ENCODE results near the gene KLHL33. TPM values are rescaled to one million over a fixed set of nuclear protein-coding genes. Genes with fewer than 3 reads are reported as not detected.

Gene KLHL33
- total RNA-seq, 1 donor from 2014 or later: 0.08 TPM

- H3K4me3 ChIP-seq (ENCODE audit: low read depth, low read length): no peak overlapping the region
- TF ChIP-seq CTCF (IDR thresholded peaks at IDR 0.05; ENCODE audit: insufficient read depth, low read length, poor library complexity, severe bottlenecking): no peak
- H3K36me3 ChIP-seq (ENCODE audit: control insufficient read depth, insufficient read depth, low read length): no peaks in the 10 kb centered on the region
- H3K27me3 ChIP-seq (ENCODE audit: control insufficient read depth, insufficient read depth, low read length): no peaks in the 10 kb centered on the region
- no peak for DNase-seq (ENCODE audit: low read depth)
These were observed 8.0 kb downstream of the KLHL33 start for GRCh38 chr14:20428010-20428365.

GRCh38 chr14:20427231-20428009 is 8.5 kb downstream of the KLHL33 start:
- no peaks in the 10 kb centered on the region for H3K36me3 ChIP-seq (ENCODE audit: control insufficient read depth, insufficient read depth, low read length)
- peak; percentile 26 for DNase-seq (ENCODE audit: low read depth)
- no peak for TF ChIP-seq CTCF (IDR thresholded peaks at IDR 0.05; ENCODE audit: insufficient read depth, low read length, poor library complexity, severe bottlenecking)
- no peak overlapping the region for H3K4me3 ChIP-seq (ENCODE audit: low read depth, low read length)
- no peaks in the 10 kb centered on the region for H3K27me3 ChIP-seq (ENCODE audit: control insufficient read depth, insufficient read depth, low read length)

GRCh38 chr14:20424851-20425250 is 11.1 kb downstream of the KLHL33 start:
- Histone ChIP-seq H3K27me3 (ENCODE audit: control insufficient read depth, insufficient read depth, low read length) (no peaks in the 10 kb centered on the region), H3K36me3 (ENCODE audit: control insufficient read depth, insufficient read depth, low read length) (no peaks in the 10 kb centered on the region), H3K4me3 (ENCODE audit: low read depth, low read length) (no peak overlapping the region)
- no peak for TF ChIP-seq CTCF (IDR thresholded peaks at IDR 0.05; ENCODE audit: insufficient read depth, low read length, poor library complexity, severe bottlenecking)
- no peak for DNase-seq (ENCODE audit: low read depth)

- Histone ChIP-seq H3K36me3 (ENCODE audit: control insufficient read depth, insufficient read depth, low read length) (no peaks in the 10 kb centered on the region), H3K27me3 (ENCODE audit: control insufficient read depth, insufficient read depth, low read length) (no peaks in the 10 kb centered on the region), H3K4me3 (ENCODE audit: low read depth, low read length) (no peak overlapping the region)
- no peak for DNase-seq (ENCODE audit: low read depth)
- no peak for TF ChIP-seq CTCF (IDR thresholded peaks at IDR 0.05; ENCODE audit: insufficient read depth, low read length, poor library complexity, severe bottlenecking)
These were observed 13.1 kb downstream of the KLHL33 start for GRCh38 chr14:20422886-20423285.

- H3K27me3 ChIP-seq (ENCODE audit: control insufficient read depth, insufficient read depth, low read length): no peaks in the 10 kb centered on the region
- H3K36me3 ChIP-seq (ENCODE audit: control insufficient read depth, insufficient read depth, low read length): no peaks in the 10 kb centered on the region
- no peak overlapping the region for H3K4me3 ChIP-seq (ENCODE audit: low read depth, low read length)
- TF ChIP-seq CTCF (IDR thresholded peaks at IDR 0.05; ENCODE audit: insufficient read depth, low read length, poor library complexity, severe bottlenecking): no peak
- no peak for DNase-seq (ENCODE audit: low read depth)
These were observed 14.7 kb downstream of the KLHL33 start for GRCh38 chr14:20421267-20421666.

GRCh38 chr14:20419419-20419818 is 16.5 kb downstream of the KLHL33 start:
- Histone ChIP-seq H3K4me3 (ENCODE audit: low read depth, low read length) (no peak overlapping the region), H3K36me3 (ENCODE audit: control insufficient read depth, insufficient read depth, low read length) (no peaks in the 10 kb centered on the region), H3K27me3 (ENCODE audit: control insufficient read depth, insufficient read depth, low read length) (no peaks in the 10 kb centered on the region)
- no peak for DNase-seq (ENCODE audit: low read depth)
- no peak for TF ChIP-seq CTCF (IDR thresholded peaks at IDR 0.05; ENCODE audit: insufficient read depth, low read length, poor library complexity, severe bottlenecking)
